OCI-LY1 (cell line): Measurements from ENCODE around the gene ZFP36L2.
A peak's percentile ranks its signal among the peaks of the same experiment; 100 is the strongest.

Source experiments
- H2AFZ ChIP-seq: fragments of 200-600 bp; sonication (generic), shearing (Covaris generic); 2 replicates; pipeline ENCODE4 v1.6.0; 2014; ENCODE audit warnings: antibody characterized with exemption, mild to moderate bottlenecking, low read length
- H3F3A ChIP-seq: fragments of 200-600 bp; sonication (generic), shearing (Covaris generic); 2 replicates; pipeline ENCODE4 v1.6.0; 2014; ENCODE audit warnings: mild to moderate bottlenecking, antibody characterized with exemption, low read length, moderate library complexity; ENCODE audit not compliant: insufficient read depth
- H3K27ac ChIP-seq: fragments of 200-600 bp; sonication (generic); 2 replicates; pipeline ENCODE4 v1.5.1; 2014; ENCODE audit warnings: low read length, mixed run types, mild to moderate bottlenecking, low read depth; ENCODE audit not compliant: poor library complexity, severe bottlenecking
- H3K27me3 ChIP-seq: fragments of 200-600 bp; sonication (generic); 2 replicates; pipeline ENCODE4 v1.6.0; 2014; ENCODE audit warnings: antibody characterized with exemption, mild to moderate bottlenecking, low read length, moderate library complexity; ENCODE audit not compliant: insufficient read depth
- H3K36me3 ChIP-seq: fragments of 200-600 bp; sonication (generic); 2 replicates; pipeline ENCODE4 v1.6.1; 2014; ENCODE audit warnings: mild to moderate bottlenecking, antibody characterized with exemption, low read length, moderate library complexity, mixed read lengths; ENCODE audit not compliant: insufficient read depth
- H3K4me1 ChIP-seq: fragments of 200-600 bp; sonication (generic); 2 replicates; pipeline ENCODE4 v1.5.1; 2014; ENCODE audit warnings: mild to moderate bottlenecking, low read length, moderate library complexity; ENCODE audit not compliant: insufficient read depth, severe bottlenecking
- H3K4me2 ChIP-seq: fragments of 200-600 bp; sonication (generic), shearing (Covaris generic); 2 replicates; pipeline ENCODE4 v1.6.1; 2014; ENCODE audit warnings: low read length
- H3K4me3 ChIP-seq: fragments of 200-600 bp; sonication (generic); 2 replicates; pipeline ENCODE4 v1.5.1; 2014; ENCODE audit warnings: low read length, low read depth, mild to moderate bottlenecking, mixed read lengths; ENCODE audit not compliant: poor library complexity, severe bottlenecking
- H3K79me2 ChIP-seq: fragments of 200-600 bp; shearing (Covaris generic); 2 replicates; pipeline ENCODE4 v1.6.1; 2016; ENCODE audit warnings: mixed run types, low read length, mixed read lengths; ENCODE audit not compliant: insufficient read depth
- H3K9ac ChIP-seq: fragments of 200-600 bp; sonication (generic), shearing (Covaris generic); 2 replicates; pipeline ENCODE4 v1.6.1; 2014; ENCODE audit warnings: mild to moderate bottlenecking, low read length, mixed read lengths
- H3K9me2 ChIP-seq: fragments of 200-600 bp; sonication (generic), shearing (Covaris generic); 2 replicates; pipeline ENCODE4 v1.6.1; 2014; ENCODE audit warnings: low read depth, mild to moderate bottlenecking, low read length, mixed read lengths
- H3K9me3 ChIP-seq: fragments of 200-600 bp; shearing (Covaris generic); 2 replicates; pipeline ENCODE4 v1.6.1; 2014; ENCODE audit warnings: low read length, mixed read lengths
- H4K20me1 ChIP-seq: fragments of 200-600 bp; sonication (generic), shearing (Covaris generic); 2 replicates; pipeline ENCODE4 v1.6.0; 2016; ENCODE audit warnings: mild to moderate bottlenecking, low read length; ENCODE audit not compliant: insufficient read depth
- CTCF ChIP-seq: fragments of 200-600 bp; sonication (generic), shearing (Covaris generic); IDR thresholded peaks from 2 replicates; pipeline ENCODE4 v1.5.1; 2017; ENCODE audit warnings: mild to moderate bottlenecking, antibody characterized with exemption, low read length, moderate library complexity, mixed read lengths
- EZH2 ChIP-seq: fragments of 200-600 bp; sonication (generic), shearing (Covaris generic); IDR thresholded peaks from 2 replicates; pipeline ENCODE4 v1.8.0; 2017; ENCODE audit warnings: borderline replicate concordance, mixed run types, mild to moderate bottlenecking, antibody characterized with exemption, low read length, moderate library complexity, mixed read lengths

ZFP36L2 gene

DNA sequence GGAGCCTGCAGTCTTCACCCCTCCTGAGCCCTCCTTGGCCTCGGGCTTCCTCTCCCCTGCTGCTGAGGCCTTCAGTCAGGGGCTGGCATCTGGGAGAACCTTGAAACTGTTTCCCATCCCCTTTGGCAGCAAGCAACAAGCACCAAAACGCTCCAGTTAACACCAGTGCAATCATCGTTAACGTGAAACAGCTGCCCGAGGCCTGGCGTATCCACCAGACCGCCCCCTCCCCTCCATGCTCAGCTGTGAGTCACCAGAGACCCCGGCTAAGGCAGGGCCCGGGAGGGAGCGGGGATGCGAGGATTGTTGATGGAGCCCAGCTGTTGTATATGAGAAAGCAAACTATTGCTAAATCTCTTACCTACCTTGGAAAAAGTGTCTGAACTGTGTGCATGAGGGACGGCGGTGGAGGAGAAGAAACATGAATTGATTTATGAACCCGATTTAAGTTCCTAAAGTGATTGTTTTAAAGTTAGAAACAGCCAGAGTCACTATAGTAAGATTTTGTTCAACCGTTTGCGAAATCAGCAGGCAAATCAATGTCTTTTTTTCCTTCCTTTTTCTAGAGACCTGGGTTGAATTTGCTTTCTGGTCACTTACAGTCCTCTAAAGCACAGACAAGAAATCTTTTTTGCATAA lies 5.2 kb downstream of the ZFP36L2 start:
- Histone ChIP-seq H3K4me2 (peak overlapping the region; percentile 92), H3K9ac (peak overlapping the region; percentile 84), H3K4me3 (peak overlapping the region; percentile 71), H3K79me2 (peaks cover 26% of the 10 kb centered on the region), H3K27ac (peak overlapping the region; percentile 99), H3K4me1 (peaks cover 65% of the 10 kb centered on the region), H3F3A (peaks cover 38% of the 10 kb centered on the region), H3K36me3 (peaks cover 46% of the 10 kb centered on the region), H3K9me2 (no peaks in the 10 kb centered on the region), H2AFZ (no peak overlapping the region), H3K9me3 (no peaks in the 10 kb centered on the region), H4K20me1 (no peaks in the 10 kb centered on the region), H3K27me3 (no peaks in the 10 kb centered on the region)
- TF ChIP-seq CTCF (no peak), EZH2 (no peak)

- Histone ChIP-seq H3K4me1 (peaks cover 65% of the 10 kb centered on the region), H3K4me2 (peak overlapping the region; percentile 92), H3K9ac (peak overlapping the region; percentile 84), H4K20me1 (no peaks in the 10 kb centered on the region), H2AFZ (no peak overlapping the region), H3K79me2 (peaks cover 21% of the 10 kb centered on the region), H3K27ac (peak overlapping the region; percentile 99), H3K36me3 (peaks cover 41% of the 10 kb centered on the region), H3K4me3 (peak overlapping the region; percentile 71), H3K27me3 (no peaks in the 10 kb centered on the region), H3K9me3 (no peaks in the 10 kb centered on the region), H3K9me2 (no peaks in the 10 kb centered on the region), H3F3A (peaks cover 38% of the 10 kb centered on the region)
- no peak for TF ChIP-seq CTCF
Measured at GRCh38 chr2:43220760-43221123, 5.7 kb downstream of the ZFP36L2 start.

GRCh38 chr2:43220229-43220751 lies 6.1 kb downstream of the ZFP36L2 start:
- Histone ChIP-seq H3K27ac (peak overlapping the region; percentile 99), H2AFZ (no peak overlapping the region), H3K9ac (peak overlapping the region; percentile 84), H3F3A (peaks cover 38% of the 10 kb centered on the region), H3K9me3 (no peaks in the 10 kb centered on the region), H4K20me1 (no peaks in the 10 kb centered on the region), H3K36me3 (peaks cover 36% of the 10 kb centered on the region), H3K79me2 (peaks cover 17% of the 10 kb centered on the region), H3K27me3 (no peaks in the 10 kb centered on the region), H3K4me2 (peak overlapping the region; percentile 92), H3K4me1 (peaks cover 65% of the 10 kb centered on the region), H3K4me3 (peak overlapping the region; percentile 71), H3K9me2 (no peaks in the 10 kb centered on the region)
- TF ChIP-seq EZH2 (no peak), CTCF (no peak)
